ENCODE data around the gene TMEM187.

TMEM187 gene

GRCh38 chrX:154029439-154029838 lies 56.9 kb downstream of the TMEM187 start:
- DNase-seq (ENCODE audit: low read depth in 1 of 2, low spot score in 1 of 2): no peak
- Histone ChIP-seq H3K27me3 (ENCODE audit: insufficient read depth, poor library complexity, severe bottlenecking) (no peaks in the 10 kb centered on the region), H3K4me3 (replicated peaks; ENCODE audit: insufficient read depth, low read length) (no peak overlapping the region), H3K27ac (replicated peaks) (no peak overlapping the region)
- TF ChIP-seq SPI1 (IDR thresholded peaks at IDR 0.05; ENCODE audit: borderline replicate concordance, low read depth): no peak
- no peak for TF ChIP-seq GABPA (IDR thresholded peaks at IDR 0.05; ENCODE audit: low read depth)
- no peak for TF ChIP-seq POLR2AphosphoS5 (IDR thresholded peaks at IDR 0.05; ENCODE audit: low read depth)
- TF ChIP-seq CTCF (IDR thresholded peaks at IDR 0.05; ENCODE audit: insufficient read depth, low read length): no peak
- TF ChIP-seq, protein P1, sequence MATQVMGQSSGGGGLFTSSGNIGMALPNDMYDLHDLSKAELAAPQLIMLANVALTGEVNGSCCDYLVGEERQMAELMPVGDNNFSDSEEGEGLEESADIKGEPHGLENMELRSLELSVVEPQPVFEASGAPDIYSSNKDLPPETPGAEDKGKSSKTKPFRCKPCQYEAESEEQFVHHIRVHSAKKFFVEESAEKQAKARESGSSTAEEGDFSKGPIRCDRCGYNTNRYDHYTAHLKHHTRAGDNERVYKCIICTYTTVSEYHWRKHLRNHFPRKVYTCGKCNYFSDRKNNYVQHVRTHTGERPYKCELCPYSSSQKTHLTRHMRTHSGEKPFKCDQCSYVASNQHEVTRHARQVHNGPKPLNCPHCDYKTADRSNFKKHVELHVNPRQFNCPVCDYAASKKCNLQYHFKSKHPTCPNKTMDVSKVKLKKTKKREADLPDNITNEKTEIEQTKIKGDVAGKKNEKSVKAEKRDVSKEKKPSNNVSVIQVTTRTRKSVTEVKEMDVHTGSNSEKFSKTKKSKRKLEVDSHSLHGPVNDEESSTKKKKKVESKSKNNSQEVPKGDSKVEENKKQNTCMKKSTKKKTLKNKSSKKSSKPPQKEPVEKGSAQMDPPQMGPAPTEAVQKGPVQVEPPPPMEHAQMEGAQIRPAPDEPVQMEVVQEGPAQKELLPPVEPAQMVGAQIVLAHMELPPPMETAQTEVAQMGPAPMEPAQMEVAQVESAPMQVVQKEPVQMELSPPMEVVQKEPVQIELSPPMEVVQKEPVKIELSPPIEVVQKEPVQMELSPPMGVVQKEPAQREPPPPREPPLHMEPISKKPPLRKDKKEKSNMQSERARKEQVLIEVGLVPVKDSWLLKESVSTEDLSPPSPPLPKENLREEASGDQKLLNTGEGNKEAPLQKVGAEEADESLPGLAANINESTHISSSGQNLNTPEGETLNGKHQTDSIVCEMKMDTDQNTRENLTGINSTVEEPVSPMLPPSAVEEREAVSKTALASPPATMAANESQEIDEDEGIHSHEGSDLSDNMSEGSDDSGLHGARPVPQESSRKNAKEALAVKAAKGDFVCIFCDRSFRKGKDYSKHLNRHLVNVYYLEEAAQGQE (IDR thresholded peaks at IDR 0.05; ENCODE audit: insufficient replicate concordance, low read depth): no peak

DNA sequence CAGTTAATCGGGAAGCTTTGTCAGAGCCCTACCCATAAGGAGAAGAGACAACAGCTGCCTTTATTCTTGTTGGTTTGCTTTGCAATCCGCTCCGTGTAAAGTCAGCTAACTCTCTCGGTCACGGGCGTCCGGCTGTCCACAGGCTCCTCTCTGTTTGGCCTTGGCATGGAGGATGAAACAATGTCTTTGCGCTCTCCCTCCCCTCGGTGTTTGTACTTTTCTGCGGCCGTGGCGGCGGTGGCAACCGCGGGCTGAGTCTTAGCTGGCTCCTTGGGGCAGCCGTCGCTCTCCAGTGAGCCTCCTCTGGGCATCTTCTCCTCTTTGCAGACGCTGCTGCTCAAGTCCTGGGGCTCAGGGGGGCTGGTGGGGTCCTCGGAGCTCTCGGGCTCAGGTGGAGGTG lies 57.7 kb downstream of the TMEM187 start:
- DNase-seq (ENCODE audit: low read depth in 1 of 2, low spot score in 1 of 2): no peak
- Histone ChIP-seq H3K27me3 (ENCODE audit: insufficient read depth, poor library complexity, severe bottlenecking) (no peaks in the 10 kb centered on the region), H3K4me3 (replicated peaks; ENCODE audit: insufficient read depth, low read length) (no peak overlapping the region), H3K27ac (replicated peaks) (no peak overlapping the region)
- TF ChIP-seq POLR2AphosphoS5 (IDR thresholded peaks at IDR 0.05; ENCODE audit: low read depth): no peak
- TF ChIP-seq, protein P1 (IDR thresholded peaks at IDR 0.05; ENCODE audit: insufficient replicate concordance, low read depth): no peak
- TF ChIP-seq SPI1 (IDR thresholded peaks at IDR 0.05; ENCODE audit: borderline replicate concordance, low read depth): no peak
- TF ChIP-seq GABPA (IDR thresholded peaks at IDR 0.05; ENCODE audit: low read depth): no peak
- no peak for TF ChIP-seq CTCF (IDR thresholded peaks at IDR 0.05; ENCODE audit: insufficient read depth, low read length)

- H3K27ac ChIP-seq (replicated peaks): no peak overlapping the region
- TF ChIP-seq, protein P1 (IDR thresholded peaks at IDR 0.05; ENCODE audit: insufficient replicate concordance, low read depth): no peak
- no peak for TF ChIP-seq SPI1 (IDR thresholded peaks at IDR 0.05; ENCODE audit: borderline replicate concordance, low read depth)
- no peak for TF ChIP-seq POLR2AphosphoS5 (IDR thresholded peaks at IDR 0.05; ENCODE audit: low read depth)
- no peak for TF ChIP-seq GABPA (IDR thresholded peaks at IDR 0.05; ENCODE audit: low read depth)
- H3K27me3 ChIP-seq (ENCODE audit: insufficient read depth, poor library complexity, severe bottlenecking): no peaks in the 10 kb centered on the region
- no peak overlapping the region for H3K4me3 ChIP-seq (replicated peaks; ENCODE audit: insufficient read depth, low read length)
- DNase-seq (ENCODE audit: low read depth in 1 of 2, low spot score in 1 of 2): no peak
Measured at GRCh38 chrX:154030715-154031305, 58.3 kb downstream of the TMEM187 start.

Data from HL-60 (cell line).